HepG2 (cell line): ENCODE results near the gene MTHFD2L. TPM values are rescaled to one million over a fixed set of nuclear protein-coding genes. Genes with fewer than 3 reads are reported as not detected.

Source experiments
- ATAC-seq: fragments of 200-7000 bp; cut with Tn5 transposase; 3 replicates; pipeline ENCODE4 v1.9.1; 2020; ENCODE audit warnings: mild to moderate bottlenecking, moderate library complexity
- Bru-seq: library from RNA; stranded (reverse); fragments of 400-500 nt; gene quantifications from one replicate; lab custom pipeline; 2021; lab: Mats Ljungman, UMichigan
- BruChase-seq, 2 experiments: library from RNA; stranded (reverse); fragments of 400-500 nt; gene quantifications; one replicate each; lab custom pipeline; 2021; lab: Mats Ljungman, UMichigan
- BruUV-seq: library from RNA; stranded (reverse); fragments of 400-500 nt; replicated peaks from 2 replicates; lab custom pipeline; 2021; lab: Mats Ljungman, UMichigan
- CTCF ChIA-PET: fragments of 300-600 bp; formaldehyde crosslinking; extraction: SDS; loops from one replicate; lab custom pipeline; 2021; ENCODE audit warnings: low total read pairs, inconsistent platforms, low intra/inter-chr PET ratio; lab: Yijun Ruan, JAX
- POLR2A ChIA-PET: fragments of 350-600 bp; sonication (Branson Sonifier 250); formaldehyde crosslinking; loops from one replicate; lab custom pipeline; 2020; ENCODE audit warnings: antibody characterized with exemption, inconsistent platforms; lab: Yijun Ruan, JAX
- DNase-seq: peaks from one replicate; pipeline ENCODE4 v3.0.0-alpha.2; 2015; ENCODE audit warnings: low spot score
- FAIRE-seq: peaks from 3 replicates; lab custom pipeline; 2011; peaks lifted over from hg19 to GRCh38; lab: Jason Lieb, UNC
- H2AFZ ChIP-seq: one replicate; pipeline ENCODE4 v1.6.1; 2011; ENCODE audit warnings: low read length, inconsistent platforms
- H3K27ac ChIP-seq: fragments of 300-600 bp; 3 replicates; pipeline ENCODE4 v1.8.0; 2011; ENCODE audit warnings: mixed run types, mild to moderate bottlenecking, mixed read lengths, low read length, inconsistent platforms; ENCODE audit not compliant: insufficient read depth; ENCODE audit errors: extremely low read length
- H3K27me3 ChIP-seq, 2 experiments: fragments of 200-600 bp in 1 of 2; 2 replicates in 1 of 2; 3 replicates in 1 of 2; pipeline versions ENCODE4 v1.6.0 to v1.8.0; 2011; ENCODE audit warnings: low read length in 2 of 2, mild to moderate bottlenecking in 2 of 2, moderate library complexity in 2 of 2, inconsistent platforms in 1 of 2; ENCODE audit not compliant: insufficient read depth in 2 of 2, control insufficient read depth in 1 of 2
- H3K36me3 ChIP-seq, 2 experiments: fragments of 200-600 bp in 1 of 2; replicated peaks in 1 of 2; 2 replicates in 1 of 2; 3 replicates in 1 of 2; pipeline versions ENCODE4 v1.5.1 to v1.8.0; 2011; ENCODE audit warnings: low read length in 2 of 2, inconsistent platforms in 1 of 2; ENCODE audit not compliant: insufficient read depth in 2 of 2, control insufficient read depth in 1 of 2
- H3K4me1 ChIP-seq: 2 replicates; pipeline ENCODE4 v1.5.1; 2012; ENCODE audit warnings: low read length, inconsistent platforms; ENCODE audit not compliant: insufficient read depth
- H3K4me2 ChIP-seq: 2 replicates; pipeline ENCODE4 v1.6.0; 2011; ENCODE audit warnings: low read depth, low read length, inconsistent platforms
- H3K4me3 ChIP-seq, 3 experiments: fragments of 200-600 bp in 1 of 3; sonication (generic), shearing (Covaris generic) in 1 of 3; replicated peaks in 1 of 3; 2 replicates each; pipeline ENCODE4 v1.5.1; 2011 to 2016; ENCODE audit warnings: low read length in 3 of 3, inconsistent platforms in 2 of 3, low read depth in 2 of 3, mild to moderate bottlenecking in 2 of 3, control low read depth in 1 of 3, mixed read lengths in 1 of 3; ENCODE audit not compliant: insufficient read depth in 1 of 3
- H3K79me2 ChIP-seq: one replicate; pipeline ENCODE4 v1.6.1; 2011; ENCODE audit warnings: low read length, inconsistent platforms; ENCODE audit not compliant: insufficient read depth
- H3K9ac ChIP-seq: 2 replicates; pipeline ENCODE4 v1.6.0; 2011; ENCODE audit warnings: mild to moderate bottlenecking, low read depth, low read length, inconsistent platforms; ENCODE audit not compliant: insufficient read depth
- H3K9me3 ChIP-seq: 2 replicates; pipeline ENCODE4 v1.5.1; 2012; ENCODE audit warnings: mild to moderate bottlenecking, low read length
- H4K20me1 ChIP-seq: 2 replicates; pipeline ENCODE4 v1.6.0; 2011; ENCODE audit warnings: inconsistent platforms, mild to moderate bottlenecking, low read length, moderate library complexity; ENCODE audit not compliant: insufficient read depth
- ARID2 ChIP-seq: sonication (generic); formaldehyde crosslinking; IDR thresholded peaks from 2 replicates; pipeline ENCODE4 v1.8.1; 2022; ENCODE audit warnings: mild to moderate bottlenecking, missing genetic modification reagents, borderline replicate concordance
- CAMTA2 ChIP-seq: sonication (generic); formaldehyde crosslinking; IDR thresholded peaks from 2 replicates; pipeline ENCODE4 v1.4.0; 2020; ENCODE audit warnings: mild to moderate bottlenecking, missing genetic modification reagents, borderline replicate concordance
- FOSL1 ChIP-seq: sonication (generic); formaldehyde crosslinking; IDR thresholded peaks from 2 replicates; pipeline ENCODE4 v1.9.0; 2021; ENCODE audit warnings: missing genetic modification reagents, borderline replicate concordance
- KMT2A ChIP-seq: sonication (generic); formaldehyde crosslinking; IDR thresholded peaks from 2 replicates; pipeline ENCODE4 v1.4.0; 2020; ENCODE audit warnings: missing genetic modification reagents
- PRDM10 ChIP-seq: sonication (generic); formaldehyde crosslinking; IDR thresholded peaks from 2 replicates; pipeline ENCODE4 v1.4.0; 2020; ENCODE audit warnings: low read depth, missing genetic modification reagents
- TFDP1 ChIP-seq: IDR thresholded peaks from 2 replicates; pipeline ENCODE4 v1.6.1; 2016; ENCODE audit warnings: missing compliant biosample characterization, missing genetic modification reagents, borderline replicate concordance
- ZNF230 ChIP-seq: sonication (generic); formaldehyde crosslinking; IDR thresholded peaks from 2 replicates; pipeline ENCODE4 v1.4.0; 2020; ENCODE audit warnings: mild to moderate bottlenecking, missing genetic modification reagents
- ZNF580 ChIP-seq: IDR thresholded peaks from 2 replicates; pipeline ENCODE4 v1.6.1; 2016; ENCODE audit warnings: low read depth, borderline replicate concordance
- ZNF615 ChIP-seq: sonication (generic); formaldehyde crosslinking; IDR thresholded peaks from 2 replicates; pipeline ENCODE4 v1.5.0; 2020; ENCODE audit warnings: mild to moderate bottlenecking, missing genetic modification reagents, borderline replicate concordance
- ZNF790 ChIP-seq: sonication (generic); formaldehyde crosslinking; IDR thresholded peaks from 2 replicates; pipeline ENCODE4 v1.8.0; 2022; ENCODE audit warnings: missing genetic modification reagents, mild to moderate bottlenecking, borderline replicate concordance
- WGBS: methylation state at CpG from one replicate; pipeline ENCODE4 v1.1.6; 2017; ENCODE audit warnings: low lambda C conversion rate; 5-methylcytosine and 5-hydroxymethylcytosine counted together
- in situ Hi-C: cut with HindIII; loops from 2 replicates; pipeline ENCODE4 v1.10.0; 2017; ENCODE audit warnings: low pct_unique_long_range_greater_than_20kb; ENCODE audit not compliant: extremely low pct_ligation_motif_present
- intact Hi-C: fragments of 100-400 bp; cut with micrococcal nuclease; formaldehyde crosslinking; loops from one replicate; pipeline ENCODE4 v1.10.0; 2022; ENCODE audit not compliant: unreplicated experiment
- long read RNA-seq, 2 experiments: library from RNA in 1 of 2; library from polyadenylated mRNA in 1 of 2; stranded (forward) in 1 of 2; unstranded in 1 of 2; transcript quantifications; one replicate each; pipeline ENCODE4 v2.0.0, GENCODE V29; 2019 to 2022
- polyA minus RNA-seq, 3 experiments: library from RNA; depleted of rRNA, polyadenylated mRNA; stranded (reverse); fragments of >200 nt; gene quantifications; 2 replicates each; pipeline ENCODE4 v1.2.3, GENCODE V29; 2011; ENCODE audit warnings: low replicate concordance in 1 of 3
- polyA plus RNA-seq, 8 experiments: library from polyadenylated mRNA; depleted of rRNA in 3 of 8; stranded (reverse) in 7 of 8; unstranded in 1 of 8; fragments of >200 nt; fragmentation: Illumina TruSeq in 4 of 8; extraction: Trizol in 4 of 8; gene quantifications; 2 replicates each; pipeline versions ENCODE4 v1.2.1 to v1.2.3, GENCODE V29; 2011 to 2016; ENCODE audit warnings: low read depth in 4 of 8, missing spikeins in 1 of 8, mixed read lengths in 1 of 8; ENCODE audit not compliant: insufficient read depth in 1 of 8
- total RNA-seq, 5 experiments: library from RNA; depleted of rRNA; stranded (reverse); fragments of >200 nt; fragmentation: Illumina TruSeq; extraction: Trizol; gene quantifications; 2 replicates each; pipeline ENCODE4 v1.2.3, GENCODE V29; 2016; ENCODE audit warnings: low read depth in 1 of 5

Gene MTHFD2L
- total RNA-seq (2016; rRNA removed; fragmentation: Illumina TruSeq; extraction: Trizol) = 11.2 and 14.9 TPM in 2 replicates
- 36.2 and 41.6 TPM in 2 replicates for total RNA-seq (2016; cell fraction: cytosol; rRNA removed; fragmentation: Illumina TruSeq; extraction: Trizol; ENCODE audit: low read depth)
- total RNA-seq (2016; cell fraction: insoluble cytoplasmic fraction; rRNA removed; fragmentation: Illumina TruSeq; extraction: Trizol) = 10.3 and 13.4 TPM in 2 replicates
- 23.7 and 23.8 TPM in 2 replicates for total RNA-seq (2016; cell fraction: membrane; rRNA removed; fragmentation: Illumina TruSeq; extraction: Trizol)
- total RNA-seq (2016; cell fraction: nucleus; rRNA removed; fragmentation: Illumina TruSeq; extraction: Trizol) = 29.5 and 31.0 TPM in 2 replicates
- 8.0 and 10.5 TPM in 2 replicates for polyA plus RNA-seq (2011; rRNA removed)
- polyA plus RNA-seq (2011; cell fraction: cytosol; rRNA removed) = 2.9 and 4.8 TPM in 2 replicates
- polyA plus RNA-seq (2011; cell fraction: nucleus; rRNA removed) = 5.4 and 7.8 TPM in 2 replicates
- 7.8 and 8.7 TPM in 2 replicates for polyA plus RNA-seq (2012)
- polyA plus RNA-seq (2016; cell fraction: cytosol; fragmentation: Illumina TruSeq; extraction: Trizol; ENCODE audit: low read depth) = 17.5 and 27.6 TPM in 2 replicates
- 18.4 and 19.3 TPM in 2 replicates for polyA plus RNA-seq (2016; cell fraction: insoluble cytoplasmic fraction; fragmentation: Illumina TruSeq; extraction: Trizol; ENCODE audit: low read depth)
- polyA plus RNA-seq (2016; cell fraction: membrane; fragmentation: Illumina TruSeq; extraction: Trizol; ENCODE audit: low read depth) = 20.0 and 23.5 TPM in 2 replicates
- 21.6 and 22.3 TPM in 2 replicates for polyA plus RNA-seq (2016; cell fraction: nucleus; fragmentation: Illumina TruSeq; extraction: Trizol; ENCODE audit: insufficient read depth, low read depth)
- polyA minus RNA-seq (2011; rRNA and poly(A)+ RNA removed; ENCODE audit: low replicate concordance) = 5.1 and 6.2 TPM in 2 replicates
- polyA minus RNA-seq (2011; cell fraction: cytosol; rRNA and poly(A)+ RNA removed) = 3.6 and 4.0 TPM in 2 replicates
- 48.3 and 57.2 TPM in 2 replicates for polyA minus RNA-seq (2011; cell fraction: nucleus; rRNA and poly(A)+ RNA removed)
- Bru-seq, nascent RNA = percentile 59 among the genes with signal in this experiment
- percentile 57 among the genes with signal in this experiment for BruChase-seq, experiment 1, labeled RNA remaining after a 6-hour chase
- BruChase-seq, experiment 2, labeled RNA remaining after a 2-hour chase = percentile 58 among the genes with signal in this experiment
- long read RNA-seq, experiment 1, transcript MTHFD2L-208 (2 exons, 2,363 nt) = major isoform, 21 of 23 reads
- long read RNA-seq, experiment 1, partial matches to known transcripts = 1 of 23 reads
- long read RNA-seq, experiment 1, other reads (novel, unspliced or antisense) = 1 of 23 reads
- long read RNA-seq, experiment 2, transcript MTHFD2L-208 (2 exons, 2,363 nt) = major isoform, 8 of 19 reads
- long read RNA-seq, experiment 2, partial matches to known transcripts = 0 of 19 reads
- long read RNA-seq, experiment 2, other reads (novel, unspliced or antisense) = 11 of 19 reads

GRCh38 chr4:74157561-74158465, at the start of gene MTHFD2L:
Gene MTHFD2L (plus strand): TSS chr4:74158118. CDS start chr4:74158139, 21 bp downstream.
- POLR2A ChIA-PET = interaction anchor here (0.5 to 1.2 kb wide), 5 partner anchors 36 to 1397 kb away, joined by 3 to 6 read pairs (median 3); partner anchors contain the start of gene CXCL2
- ATAC-seq = peak; percentile 99
- intact Hi-C loops (no loop called here), in situ Hi-C loops (no loop called here)
- CTCF ChIA-PET = no interaction called here
- DNase-seq = peak; percentile 93
- no peaks in the 10 kb centered on the region for H3K27me3 ChIP-seq
- no TSS peak for BruUV-seq
- under 1% methylated on average over 8 of the region's 78 CpGs for WGBS
- H3K9me3 ChIP-seq = no peaks in the 10 kb centered on the region
- peak within 1 kb of the TSS; percentile 90 for H3K9ac ChIP-seq
- H3K79me2 ChIP-seq = peaks cover 31% of the 10 kb centered on the region
- H3K4me2 ChIP-seq = peak within 1 kb of the TSS; percentile 93
- peak within 1 kb of the TSS; percentile 88 for H3K27ac ChIP-seq
- H4K20me1 ChIP-seq = no peaks in the 10 kb centered on the region
- H2AFZ ChIP-seq = peak within 1 kb of the TSS; percentile 90
- peaks cover 18% of the 10 kb centered on the region for H3K4me1 ChIP-seq
- peak; percentile 47 for FAIRE-seq
- H3K36me3 ChIP-seq = peaks cover 3 to 13% of the 10 kb centered on the region in 2 experiments; a peak in 3 of 5 replicates
- peak within 1 kb of the TSS; percentile 78 to 88 (median 86) for H3K4me3 ChIP-seq
- TF ChIP-seq ZNF790 (CRISPR knock-in tag) (0 out of 2 replicates have a peak, but pooled peaks have one; percentile 14), ZNF615 (peak; percentile 88; the same call in 1 of the 2 replicates), ARID2 (CRISPR knock-in tag) (peak; percentile 68), ZNF230 (CRISPR knock-in tag) (no peak), ZNF580 (peak; percentile 72), FOSL1 (no peak), PRDM10 (CRISPR knock-in tag) (peak; percentile 39; the same call in 1 of the 2 replicates), KMT2A (CRISPR knock-in tag) (peak; percentile 94), CAMTA2 (CRISPR knock-in tag) (no peak), TFDP1 (CRISPR knock-in tag) (peak; percentile 64; the same call in 1 of the 2 replicates)
